HepG2 (cell line): Measurements from ENCODE around the gene CLEC4D. TPM values are rescaled to one million over a fixed set of nuclear protein-coding genes. Genes with fewer than 3 reads are reported as not detected.

ENCODE experiments used
- ATAC-seq: fragments of 200-7000 bp; cut with Tn5 transposase; 3 replicates; pipeline ENCODE4 v1.9.1; 2020; ENCODE audit warnings: mild to moderate bottlenecking, moderate library complexity
- BruUV-seq: library from RNA; stranded (reverse); fragments of 400-500 nt; replicated peaks from 2 replicates; lab custom pipeline; 2021; lab: Mats Ljungman, UMichigan
- CTCF ChIA-PET: fragments of 300-600 bp; formaldehyde crosslinking; extraction: SDS; loops from one replicate; lab custom pipeline; 2021; ENCODE audit warnings: low total read pairs, inconsistent platforms, low intra/inter-chr PET ratio; lab: Yijun Ruan, JAX
- POLR2A ChIA-PET: fragments of 350-600 bp; sonication (Branson Sonifier 250); formaldehyde crosslinking; loops from one replicate; lab custom pipeline; 2020; ENCODE audit warnings: antibody characterized with exemption, inconsistent platforms; lab: Yijun Ruan, JAX
- DNase-seq: peaks from one replicate; pipeline ENCODE4 v3.0.0-alpha.2; 2015; ENCODE audit warnings: low spot score
- FAIRE-seq: peaks from 3 replicates; lab custom pipeline; 2011; peaks lifted over from hg19 to GRCh38; lab: Jason Lieb, UNC
- H2AFZ ChIP-seq: one replicate; pipeline ENCODE4 v1.6.1; 2011; ENCODE audit warnings: low read length, inconsistent platforms
- H3K27ac ChIP-seq: fragments of 300-600 bp; 3 replicates; pipeline ENCODE4 v1.8.0; 2011; ENCODE audit warnings: mixed run types, mild to moderate bottlenecking, mixed read lengths, low read length, inconsistent platforms; ENCODE audit not compliant: insufficient read depth; ENCODE audit errors: extremely low read length
- H3K27me3 ChIP-seq, 2 experiments: fragments of 200-600 bp in 1 of 2; 2 replicates in 1 of 2; 3 replicates in 1 of 2; pipeline versions ENCODE4 v1.6.0 to v1.8.0; 2011; ENCODE audit warnings: low read length in 2 of 2, mild to moderate bottlenecking in 2 of 2, moderate library complexity in 2 of 2, inconsistent platforms in 1 of 2; ENCODE audit not compliant: insufficient read depth in 2 of 2, control insufficient read depth in 1 of 2
- H3K36me3 ChIP-seq, 2 experiments: fragments of 200-600 bp in 1 of 2; replicated peaks in 1 of 2; 2 replicates in 1 of 2; 3 replicates in 1 of 2; pipeline versions ENCODE4 v1.5.1 to v1.8.0; 2011; ENCODE audit warnings: low read length in 2 of 2, inconsistent platforms in 1 of 2; ENCODE audit not compliant: insufficient read depth in 2 of 2, control insufficient read depth in 1 of 2
- H3K4me1 ChIP-seq: 2 replicates; pipeline ENCODE4 v1.5.1; 2012; ENCODE audit warnings: low read length, inconsistent platforms; ENCODE audit not compliant: insufficient read depth
- H3K4me2 ChIP-seq: 2 replicates; pipeline ENCODE4 v1.6.0; 2011; ENCODE audit warnings: low read depth, low read length, inconsistent platforms
- H3K4me3 ChIP-seq, 3 experiments: fragments of 200-600 bp in 1 of 3; sonication (generic), shearing (Covaris generic) in 1 of 3; replicated peaks in 1 of 3; 2 replicates each; pipeline ENCODE4 v1.5.1; 2011 to 2016; ENCODE audit warnings: low read length in 3 of 3, inconsistent platforms in 2 of 3, low read depth in 2 of 3, mild to moderate bottlenecking in 2 of 3, control low read depth in 1 of 3, mixed read lengths in 1 of 3; ENCODE audit not compliant: insufficient read depth in 1 of 3
- H3K79me2 ChIP-seq: one replicate; pipeline ENCODE4 v1.6.1; 2011; ENCODE audit warnings: low read length, inconsistent platforms; ENCODE audit not compliant: insufficient read depth
- H3K9ac ChIP-seq: 2 replicates; pipeline ENCODE4 v1.6.0; 2011; ENCODE audit warnings: mild to moderate bottlenecking, low read depth, low read length, inconsistent platforms; ENCODE audit not compliant: insufficient read depth
- H3K9me3 ChIP-seq: 2 replicates; pipeline ENCODE4 v1.5.1; 2012; ENCODE audit warnings: mild to moderate bottlenecking, low read length
- H4K20me1 ChIP-seq: 2 replicates; pipeline ENCODE4 v1.6.0; 2011; ENCODE audit warnings: inconsistent platforms, mild to moderate bottlenecking, low read length, moderate library complexity; ENCODE audit not compliant: insufficient read depth
- CHCHD3 ChIP-seq: sonication (generic); formaldehyde crosslinking; IDR thresholded peaks from 2 replicates; pipeline ENCODE4 v1.8.0; 2022; ENCODE audit warnings: mild to moderate bottlenecking, missing genetic modification reagents, moderate library complexity
- ELF4 ChIP-seq: sonication (generic); formaldehyde crosslinking; IDR thresholded peaks from 2 replicates; pipeline ENCODE4 v1.5.0; 2020; ENCODE audit warnings: missing genetic modification reagents, mild to moderate bottlenecking, moderate library complexity, borderline replicate concordance
- GABPB1 ChIP-seq: IDR thresholded peaks from 2 replicates; pipeline ENCODE4 v1.6.1; 2016; ENCODE audit warnings: mild to moderate bottlenecking, missing genetic modification reagents, moderate library complexity, missing compliant biosample characterization
- MAFF ChIP-seq: IDR thresholded peaks from 2 replicates; pipeline ENCODE4 v1.6.1; 2011; ENCODE audit warnings: low read depth, low read length, improper control_type of control experiment
- MAFK ChIP-seq, 2 experiments: IDR thresholded peaks in 1 of 2; conservative IDR thresholded peaks in 1 of 2; 2 replicates each; pipeline ENCODE4 v1.6.1; 2011; ENCODE audit warnings: improper control_type of control experiment in 2 of 2, low read length in 2 of 2
- NR3C1 ChIP-seq: sonication (generic); formaldehyde crosslinking; IDR thresholded peaks from 2 replicates; pipeline ENCODE4 v1.4.0; 2020; ENCODE audit warnings: missing genetic modification reagents
- ONECUT2 ChIP-seq: sonication (generic); formaldehyde crosslinking; IDR thresholded peaks from 2 replicates; pipeline ENCODE4 v1.4.0; 2020; ENCODE audit warnings: missing genetic modification reagents
- ZFP1 ChIP-seq: IDR thresholded peaks from 2 replicates; pipeline ENCODE4 v1.6.1; 2016
- ZKSCAN1 ChIP-seq: fragments of 150-350 bp; IDR thresholded peaks from 2 replicates; pipeline ENCODE4 v1.6.1; 2014; ENCODE audit warnings: low read length
- ZNF430 ChIP-seq: sonication (generic); formaldehyde crosslinking; IDR thresholded peaks from 2 replicates; pipeline ENCODE4 v1.9.0; 2021; ENCODE audit warnings: mild to moderate bottlenecking, missing genetic modification reagents
- ZNF484 ChIP-seq: sonication (generic); formaldehyde crosslinking; IDR thresholded peaks from 2 replicates; pipeline ENCODE4 v1.5.1; 2020; ENCODE audit warnings: mild to moderate bottlenecking, low read depth, missing genetic modification reagents, borderline replicate concordance
- ZNF558 ChIP-seq: sonication (generic); formaldehyde crosslinking; IDR thresholded peaks from 2 replicates; pipeline ENCODE4 v1.9.0; 2022; ENCODE audit warnings: mild to moderate bottlenecking, missing genetic modification reagents, borderline replicate concordance
- ZNF563 ChIP-seq: sonication (generic); formaldehyde crosslinking; IDR thresholded peaks from 2 replicates; pipeline ENCODE4 v1.8.0; 2022; ENCODE audit warnings: mild to moderate bottlenecking, moderate library complexity, missing genetic modification reagents
- ZNF609 ChIP-seq: sonication (generic); formaldehyde crosslinking; IDR thresholded peaks from 2 replicates; pipeline ENCODE4 v1.4.0; 2020; ENCODE audit warnings: mild to moderate bottlenecking, missing genetic modification reagents, borderline replicate concordance
- WGBS: methylation state at CpG from one replicate; pipeline ENCODE4 v1.1.6; 2017; ENCODE audit warnings: low lambda C conversion rate; 5-methylcytosine and 5-hydroxymethylcytosine counted together
- in situ Hi-C: cut with HindIII; loops from 2 replicates; pipeline ENCODE4 v1.10.0; 2017; ENCODE audit warnings: low pct_unique_long_range_greater_than_20kb; ENCODE audit not compliant: extremely low pct_ligation_motif_present
- intact Hi-C: fragments of 100-400 bp; cut with micrococcal nuclease; formaldehyde crosslinking; loops from one replicate; pipeline ENCODE4 v1.10.0; 2022; ENCODE audit not compliant: unreplicated experiment
- polyA plus RNA-seq, 8 experiments: library from polyadenylated mRNA; depleted of rRNA in 3 of 8; stranded (reverse) in 7 of 8; unstranded in 1 of 8; fragments of >200 nt; fragmentation: Illumina TruSeq in 4 of 8; extraction: Trizol in 4 of 8; gene quantifications; 2 replicates each; pipeline versions ENCODE4 v1.2.1 to v1.2.3, GENCODE V29; 2011 to 2016; ENCODE audit warnings: low read depth in 4 of 8, missing spikeins in 1 of 8, mixed read lengths in 1 of 8; ENCODE audit not compliant: insufficient read depth in 1 of 8
- total RNA-seq, 5 experiments: library from RNA; depleted of rRNA; stranded (reverse); fragments of >200 nt; fragmentation: Illumina TruSeq; extraction: Trizol; gene quantifications; 2 replicates each; pipeline ENCODE4 v1.2.3, GENCODE V29; 2016; ENCODE audit warnings: low read depth in 1 of 5

CLEC4D gene
- total and polyA plus RNA-seq, 2 of the 13 experiments (the other 11 are each of a cell fraction or from before 2014, with no cell fraction given), result not detected

GRCh38 chr12:8554451-8555195, 41.3 kb downstream of the CLEC4D start:
- no peaks in the 10 kb centered on the region for H4K20me1 ChIP-seq
- no peaks in the 10 kb centered on the region for H3K79me2 ChIP-seq
- no peak for ATAC-seq
- WGBS, result 13% methylated on average over 5 of the region's 5 CpGs
- TF ChIP-seq MAFK (conservative IDR thresholded peaks at IDR 0.05 in 1 of 2, IDR thresholded peaks at IDR 0.05 in 1 of 2; ENCODE audit: low read length in 2 of 2) (peak; percentile 84 to 85), CHCHD3 (CRISPR knock-in tag) (no peak), MAFF (peak; percentile 81)
- no peak for DNase-seq
- in situ Hi-C loops, result no loop called here
- H3K4me3 ChIP-seq, result no peak overlapping the region
- ChIA-PET POLR2A (no interaction called here), CTCF (no interaction called here)
- no peaks in the 10 kb centered on the region for H3K9me3 ChIP-seq
- H3K4me1 ChIP-seq, result no peaks in the 10 kb centered on the region
- intact Hi-C loops, result no loop called here
- H2AFZ ChIP-seq, result no peak overlapping the region
- H3K27ac ChIP-seq, result no peak overlapping the region
- H3K9ac ChIP-seq, result no peak overlapping the region
- H3K27me3 ChIP-seq, result peaks cover 0 to 5% of the 10 kb centered on the region in 2 experiments; a peak in 1 of 5 replicates
- no peaks in the 10 kb centered on the region for H3K36me3 ChIP-seq
- FAIRE-seq, result no peak
- H3K4me2 ChIP-seq, result no peak overlapping the region
- no TSS peak for BruUV-seq

DNA sequence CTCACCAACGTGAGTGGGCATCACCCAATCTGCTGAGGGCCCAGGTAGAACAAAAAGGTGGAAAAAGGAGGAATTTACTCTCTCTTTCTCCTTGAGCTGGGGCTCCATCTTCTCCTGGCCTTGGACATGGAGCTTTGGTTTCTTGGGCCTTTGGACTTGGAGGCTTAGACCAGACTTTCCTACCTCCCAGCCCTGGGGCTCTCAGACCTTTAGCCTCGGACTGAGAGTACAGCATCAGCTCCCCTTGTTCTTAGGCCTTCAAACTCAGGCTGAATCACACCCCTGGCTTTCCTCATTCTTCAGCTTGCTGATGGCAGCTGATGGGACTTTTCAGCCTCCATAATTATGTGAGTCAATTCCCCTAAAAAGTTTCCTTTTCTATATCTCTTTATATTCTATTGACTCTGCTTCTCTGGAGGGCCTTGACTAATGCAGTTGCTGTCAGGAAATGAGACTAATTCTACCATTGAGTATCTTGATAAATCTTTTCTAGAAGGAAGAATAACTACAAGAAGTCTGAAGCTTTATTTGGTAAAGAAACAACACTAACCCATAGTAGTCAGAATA, 43.3 kb downstream of the CLEC4D start:
- Histone ChIP-seq H3K36me3 (no peaks in the 10 kb centered on the region), H3K9me3 (no peaks in the 10 kb centered on the region), H3K79me2 (no peaks in the 10 kb centered on the region), H3K4me2 (no peak overlapping the region), H2AFZ (no peak overlapping the region), H3K27me3 (peaks cover 0 to 7% of the 10 kb centered on the region in 2 experiments; a peak in 1 of 5 replicates), H3K27ac (no peak overlapping the region), H3K9ac (no peak overlapping the region), H3K4me1 (no peaks in the 10 kb centered on the region), H4K20me1 (no peaks in the 10 kb centered on the region), H3K4me3 (no peak overlapping the region)
- 0% methylated on average over 2 of the region's 2 CpGs for WGBS
- no peak for TF ChIP-seq ONECUT2 (CRISPR knock-in tag)
- TF ChIP-seq ZFP1 (CRISPR knock-in tag), result no peak
- TF ChIP-seq ZNF484 (CRISPR knock-in tag), result no peak
- TF ChIP-seq ELF4, result no peak
- no peak for TF ChIP-seq ZNF609 (CRISPR knock-in tag)
- no peak for TF ChIP-seq ZNF563 (CRISPR knock-in tag)
- TF ChIP-seq ZKSCAN1, result no peak
- no peak for TF ChIP-seq NR3C1
- no peak for TF ChIP-seq ZNF430
- no peak for TF ChIP-seq ZNF558 (CRISPR knock-in tag)
- TF ChIP-seq GABPB1, result no peak
- in situ Hi-C loops, result no loop called here
- intact Hi-C loops, result no loop called here
- no peak for ATAC-seq
- ChIA-PET CTCF (no interaction called here), POLR2A (no interaction called here)
- no TSS peak for BruUV-seq
- FAIRE-seq, result no peak
- DNase-seq, result no peak
